ENCODE measurements around the gene TNFSF15. TPM values are rescaled to one million over a fixed set of nuclear protein-coding genes. Genes with fewer than 3 reads are reported as not detected.

The TNFSF15 gene
- total RNA-seq, 1 donor from 2014 or later: 0.11 TPM

GRCh38 chr9:114813717-114814418 lies 8.0 kb upstream of the TNFSF15 start:
- Histone ChIP-seq H3K9me3 (replicated peaks) (no peaks in the 10 kb centered on the region), H3K27me3 (ENCODE audit: low read depth) (peaks cover 35% of the 10 kb centered on the region), H3K36me3 (no peaks in the 10 kb centered on the region), H3K4me1 (no peaks in the 10 kb centered on the region), H3K4me3 (no peak overlapping the region), H3K27ac (replicated peaks) (no peak overlapping the region)
- no peak for TF ChIP-seq CTCF (IDR thresholded peaks at IDR 0.05; ENCODE audit: borderline replicate concordance)
- intact Hi-C loops (cut with micrococcal nuclease): no loop called here
- DNase-seq: no peak

GRCh38 chr9:114811966-114812636 lies 6.3 kb upstream of the TNFSF15 start:
- H3K27me3 ChIP-seq (ENCODE audit: low read depth): peaks cover 32% of the 10 kb centered on the region
- H3K36me3 ChIP-seq: no peaks in the 10 kb centered on the region
- no peaks in the 10 kb centered on the region for H3K4me1 ChIP-seq
- DNase-seq: no peak
- no peak overlapping the region for H3K4me3 ChIP-seq
- TF ChIP-seq CTCF (IDR thresholded peaks at IDR 0.05; ENCODE audit: borderline replicate concordance): no peak
- no peak overlapping the region for H3K27ac ChIP-seq (replicated peaks)
- intact Hi-C loops (cut with micrococcal nuclease): no loop called here
- no peaks in the 10 kb centered on the region for H3K9me3 ChIP-seq (replicated peaks)

GRCh38 chr9:114811301-114811700 lies 5.5 kb upstream of the TNFSF15 start:
- intact Hi-C loops (cut with micrococcal nuclease): no loop called here
- no peak for TF ChIP-seq CTCF (IDR thresholded peaks at IDR 0.05; ENCODE audit: borderline replicate concordance)

GRCh38 chr9:114810614-114811013 lies 4.8 kb upstream of the TNFSF15 start:
- TF ChIP-seq CTCF (IDR thresholded peaks at IDR 0.05; ENCODE audit: borderline replicate concordance): no peak
- peaks cover 2% of the 10 kb centered on the region for H3K4me1 ChIP-seq

More at GRCh38 chr9:114811301-114811700, 5.5 kb upstream of the TNFSF15 start:
- H3K4me1 ChIP-seq: no peaks in the 10 kb centered on the region
- no peaks in the 10 kb centered on the region for H3K36me3 ChIP-seq
- H3K27me3 ChIP-seq (ENCODE audit: low read depth): peaks cover 35% of the 10 kb centered on the region
- no peaks in the 10 kb centered on the region for H3K9me3 ChIP-seq (replicated peaks)
- no peak for DNase-seq
- H3K4me3 ChIP-seq: no peak overlapping the region
- no peak overlapping the region for H3K27ac ChIP-seq (replicated peaks)

GRCh38 chr9:114806526-114806900 lies 674 bp upstream of the TNFSF15 start:
- Histone ChIP-seq H3K27me3 (ENCODE audit: low read depth) (peaks cover 30% of the 10 kb centered on the region), H3K27ac (replicated peaks) (no peak overlapping the region), H3K4me1 (peaks cover 3% of the 10 kb centered on the region), H3K9me3 (replicated peaks) (no peaks in the 10 kb centered on the region), H3K36me3 (no peaks in the 10 kb centered on the region), H3K4me3 (no peak overlapping the region)
- intact Hi-C loops (cut with micrococcal nuclease): no loop called here
- no peak for DNase-seq
- TF ChIP-seq CTCF (IDR thresholded peaks at IDR 0.05; ENCODE audit: borderline replicate concordance): no peak

More at GRCh38 chr9:114810614-114811013, 4.8 kb upstream of the TNFSF15 start:
- intact Hi-C loops (cut with micrococcal nuclease): no loop called here
- no peak for DNase-seq
- no peaks in the 10 kb centered on the region for H3K9me3 ChIP-seq (replicated peaks)
- peaks cover 39% of the 10 kb centered on the region for H3K27me3 ChIP-seq (ENCODE audit: low read depth)
- no peaks in the 10 kb centered on the region for H3K36me3 ChIP-seq
- no peak overlapping the region for H3K4me3 ChIP-seq
- no peak overlapping the region for H3K27ac ChIP-seq (replicated peaks)

Measured in left ventricle myocardium inferior (tissue), 1 donor.